ENCODE results near the gene MYOG. TPM values are rescaled to one million over a fixed set of nuclear protein-coding genes. Genes with fewer than 3 reads are reported as not detected.

MYOG gene
- polyA plus RNA-seq, 1 donor (not counting 4 experiments of a cell fraction or from before 2014, with no cell fraction given), result not detected

GRCh38 chr1:203059485-203059884 is 26.3 kb downstream of the MYOG start:
- no peak overlapping the region for H2AFZ ChIP-seq (ENCODE audit: control insufficient read depth, low read length)
- DNase-seq (ENCODE audit: low read depth, low spot score) (no peak), FAIRE-seq (no peak)
- H3K4me2 ChIP-seq (ENCODE audit: control insufficient read depth, extremely low read depth, insufficient read depth, low read depth, low read length), result no peak overlapping the region
- no peak for TF ChIP-seq CTCF (optimal IDR thresholded peaks at IDR 0.05 in 1 of 3, IDR thresholded peaks at IDR 0.05 in 1 of 3, conservative IDR thresholded peaks at IDR 0.05 in 1 of 3; ENCODE audit: extremely low read depth in 1 of 3, insufficient read depth in 2 of 3, low read length in 3 of 3)
- TF ChIP-seq EZH2 (IDR thresholded peaks at IDR 0.05; ENCODE audit: low read length), result no peak
- peaks cover 31% of the 10 kb centered on the region for H3K27me3 ChIP-seq (ENCODE audit: control insufficient read depth, extremely low read depth, insufficient read depth, low read length)
- H3K27ac ChIP-seq (ENCODE audit: control insufficient read depth, insufficient read depth, low read length), result no peak overlapping the region
- no peaks in the 10 kb centered on the region for H4K20me1 ChIP-seq (ENCODE audit: control insufficient read depth, extremely low read depth, insufficient read depth, low read length)
- H3K9me1 ChIP-seq (ENCODE audit: control insufficient read depth, extremely low read depth, insufficient read depth, low read length), result no peaks in the 10 kb centered on the region
- dilution Hi-C loops (cut with MboI; ENCODE audit: extremely low pct_ligation_motif_present, low sequenced_read_pairs), result no loop called here
- H3K9me3 ChIP-seq (ENCODE audit: control insufficient read depth, low read depth, low read length), result no peaks in the 10 kb centered on the region
- peaks cover 0 to 1% of the 10 kb centered on the region in 2 experiments for H3K36me3 ChIP-seq (ENCODE audit: control insufficient read depth in 2 of 2, extremely low read depth in 1 of 2, insufficient read depth in 2 of 2, low read length in 2 of 2)
- H3K9ac ChIP-seq (ENCODE audit: control insufficient read depth, extremely low read depth, insufficient read depth, low read length), result no peak overlapping the region
- no peaks in the 10 kb centered on the region for H3K4me1 ChIP-seq (ENCODE audit: control insufficient read depth, extremely low read depth, insufficient read depth, low read length)
- H3K79me2 ChIP-seq (ENCODE audit: control insufficient read depth, insufficient read depth, low read length), result no peaks in the 10 kb centered on the region
- H3K4me3 ChIP-seq (ENCODE audit: control insufficient read depth in 2 of 3, extremely low read depth in 1 of 3, insufficient read depth in 2 of 3, low read depth in 1 of 3, low read length in 3 of 3), result no peak overlapping the region

GRCh38 chr1:203058676-203058935 is 27.2 kb downstream of the MYOG start:
- dilution Hi-C loops (cut with MboI; ENCODE audit: extremely low pct_ligation_motif_present, low sequenced_read_pairs), result no loop called here
- Histone ChIP-seq H3K4me1 (ENCODE audit: control insufficient read depth, extremely low read depth, insufficient read depth, low read length) (no peaks in the 10 kb centered on the region), H3K79me2 (ENCODE audit: control insufficient read depth, insufficient read depth, low read length) (no peaks in the 10 kb centered on the region), H2AFZ (ENCODE audit: control insufficient read depth, low read length) (no peak overlapping the region), H3K27ac (ENCODE audit: control insufficient read depth, insufficient read depth, low read length) (no peak overlapping the region), H3K36me3 (ENCODE audit: control insufficient read depth in 2 of 2, extremely low read depth in 1 of 2, insufficient read depth in 2 of 2, low read length in 2 of 2) (peaks cover 0 to 1% of the 10 kb centered on the region in 2 experiments), H3K9me1 (ENCODE audit: control insufficient read depth, extremely low read depth, insufficient read depth, low read length) (no peaks in the 10 kb centered on the region), H3K9me3 (ENCODE audit: control insufficient read depth, low read depth, low read length) (no peaks in the 10 kb centered on the region), H3K4me2 (ENCODE audit: control insufficient read depth, extremely low read depth, insufficient read depth, low read depth, low read length) (no peak overlapping the region), H3K4me3 (ENCODE audit: control insufficient read depth in 2 of 3, extremely low read depth in 1 of 3, insufficient read depth in 2 of 3, low read depth in 1 of 3, low read length in 3 of 3) (no peak overlapping the region), H3K9ac (ENCODE audit: control insufficient read depth, extremely low read depth, insufficient read depth, low read length) (no peak overlapping the region), H4K20me1 (ENCODE audit: control insufficient read depth, extremely low read depth, insufficient read depth, low read length) (no peaks in the 10 kb centered on the region), H3K27me3 (ENCODE audit: control insufficient read depth, extremely low read depth, insufficient read depth, low read length) (peaks cover 31% of the 10 kb centered on the region)
- FAIRE-seq, result no peak
- no peak for TF ChIP-seq EZH2 (IDR thresholded peaks at IDR 0.05; ENCODE audit: low read length)
- DNase-seq (ENCODE audit: low read depth, low spot score), result no peak

GRCh38 chr1:203057911-203058675 is 27.7 kb downstream of the MYOG start:
- Histone ChIP-seq H3K36me3 (ENCODE audit: control insufficient read depth in 2 of 2, extremely low read depth in 1 of 2, insufficient read depth in 2 of 2, low read length in 2 of 2) (peaks cover 0 to 1% of the 10 kb centered on the region in 2 experiments), H3K4me3 (ENCODE audit: control insufficient read depth in 2 of 3, extremely low read depth in 1 of 3, insufficient read depth in 2 of 3, low read depth in 1 of 3, low read length in 3 of 3) (no peak overlapping the region), H3K9ac (ENCODE audit: control insufficient read depth, extremely low read depth, insufficient read depth, low read length) (no peak overlapping the region), H3K4me2 (ENCODE audit: control insufficient read depth, extremely low read depth, insufficient read depth, low read depth, low read length) (no peak overlapping the region), H3K27me3 (ENCODE audit: control insufficient read depth, extremely low read depth, insufficient read depth, low read length) (peaks cover 28% of the 10 kb centered on the region), H3K79me2 (ENCODE audit: control insufficient read depth, insufficient read depth, low read length) (no peaks in the 10 kb centered on the region), H4K20me1 (ENCODE audit: control insufficient read depth, extremely low read depth, insufficient read depth, low read length) (no peaks in the 10 kb centered on the region), H3K9me3 (ENCODE audit: control insufficient read depth, low read depth, low read length) (no peaks in the 10 kb centered on the region), H3K4me1 (ENCODE audit: control insufficient read depth, extremely low read depth, insufficient read depth, low read length) (no peaks in the 10 kb centered on the region), H3K27ac (ENCODE audit: control insufficient read depth, insufficient read depth, low read length) (no peak overlapping the region), H2AFZ (ENCODE audit: control insufficient read depth, low read length) (no peak overlapping the region), H3K9me1 (ENCODE audit: control insufficient read depth, extremely low read depth, insufficient read depth, low read length) (no peaks in the 10 kb centered on the region)
- no peak for DNase-seq (ENCODE audit: low read depth, low spot score)
- no peak for FAIRE-seq
- dilution Hi-C loops (cut with MboI; ENCODE audit: extremely low pct_ligation_motif_present, low sequenced_read_pairs), result no loop called here
- TF ChIP-seq EZH2 (IDR thresholded peaks at IDR 0.05; ENCODE audit: low read length), result no peak
- no peak for TF ChIP-seq CTCF (optimal IDR thresholded peaks at IDR 0.05 in 1 of 3, IDR thresholded peaks at IDR 0.05 in 1 of 3, conservative IDR thresholded peaks at IDR 0.05 in 1 of 3; ENCODE audit: extremely low read depth in 1 of 3, insufficient read depth in 2 of 3, low read length in 3 of 3)
